DMS114 treated with DMSO at 0.1 percent for 48 hours (cell line): ENCODE data around the gene BLACAT1.

ENCODE experiments used
- DNase-seq: peaks from one replicate; lab custom pipeline; 2025; ENCODE audit not compliant: unreplicated experiment; lab: John Stamatoyannopoulos, UW

BLACAT1 gene

GRCh38 chr1:205456868-205457745, 1.3 kb upstream of the BLACAT1 start:
- DNase-seq, result no peak

- DNase-seq, result no peak
Observed at GRCh38 chr1:205456383-205456867, 580 bp upstream of the BLACAT1 start.

GRCh38 chr1:205454903-205455335, 926 bp downstream of the BLACAT1 start:
- no peak for DNase-seq

- no peak for DNase-seq
Observed at GRCh38 chr1:205453466-205453865, 2.4 kb downstream of the BLACAT1 start.

GRCh38 chr1:205452933-205453332, 2.9 kb downstream of the BLACAT1 start:
- DNase-seq, result no peak

- DNase-seq, result no peak
Observed at GRCh38 chr1:205452364-205452763, 3.5 kb downstream of the BLACAT1 start.

- no peak for DNase-seq
Observed at GRCh38 chr1:205451759-205452164, 4.1 kb downstream of the BLACAT1 start.

- no peak for DNase-seq
Observed at GRCh38 chr1:205451202-205451601, 4.6 kb downstream of the BLACAT1 start.

- DNase-seq, result no peak
Observed at GRCh38 chr1:205450448-205450847, 5.4 kb downstream of the BLACAT1 start.

- no peak for DNase-seq
Observed at GRCh38 chr1:205449750-205450443, 5.9 kb downstream of the BLACAT1 start.

- no peak for DNase-seq
Observed at GRCh38 chr1:205449254-205449749, 6.5 kb downstream of the BLACAT1 start.

- DNase-seq, result no peak
Observed at GRCh38 chr1:205448540-205449253, 7.1 kb downstream of the BLACAT1 start.

- DNase-seq, result no peak
Observed at GRCh38 chr1:205447457-205448341, 8.1 kb downstream of the BLACAT1 start.

GRCh38 chr1:205446828-205447227, 9.0 kb downstream of the BLACAT1 start:
- DNase-seq, result no peak

- DNase-seq, result no peak
Observed at GRCh38 chr1:205445646-205445935, 10.3 kb downstream of the BLACAT1 start.

- no peak for DNase-seq
Observed at GRCh38 chr1:205444931-205445645, 10.8 kb downstream of the BLACAT1 start.

GRCh38 chr1:205444300-205444930, 11.4 kb downstream of the BLACAT1 start:
- DNase-seq, result no peak

- DNase-seq, result no peak
Observed at GRCh38 chr1:205443585-205444299, 12.1 kb downstream of the BLACAT1 start.
